ENCODE measurements around the gene C19orf67. TPM values are rescaled to one million over a fixed set of nuclear protein-coding genes. Genes with fewer than 3 reads are reported as not detected.

Gene C19orf67
- total and polyA plus RNA-seq, 2 of the 13 experiments (the other 11 are each of a cell fraction or from before 2014, with no cell fraction given), result 0.11 to 0.32 TPM

DNA sequence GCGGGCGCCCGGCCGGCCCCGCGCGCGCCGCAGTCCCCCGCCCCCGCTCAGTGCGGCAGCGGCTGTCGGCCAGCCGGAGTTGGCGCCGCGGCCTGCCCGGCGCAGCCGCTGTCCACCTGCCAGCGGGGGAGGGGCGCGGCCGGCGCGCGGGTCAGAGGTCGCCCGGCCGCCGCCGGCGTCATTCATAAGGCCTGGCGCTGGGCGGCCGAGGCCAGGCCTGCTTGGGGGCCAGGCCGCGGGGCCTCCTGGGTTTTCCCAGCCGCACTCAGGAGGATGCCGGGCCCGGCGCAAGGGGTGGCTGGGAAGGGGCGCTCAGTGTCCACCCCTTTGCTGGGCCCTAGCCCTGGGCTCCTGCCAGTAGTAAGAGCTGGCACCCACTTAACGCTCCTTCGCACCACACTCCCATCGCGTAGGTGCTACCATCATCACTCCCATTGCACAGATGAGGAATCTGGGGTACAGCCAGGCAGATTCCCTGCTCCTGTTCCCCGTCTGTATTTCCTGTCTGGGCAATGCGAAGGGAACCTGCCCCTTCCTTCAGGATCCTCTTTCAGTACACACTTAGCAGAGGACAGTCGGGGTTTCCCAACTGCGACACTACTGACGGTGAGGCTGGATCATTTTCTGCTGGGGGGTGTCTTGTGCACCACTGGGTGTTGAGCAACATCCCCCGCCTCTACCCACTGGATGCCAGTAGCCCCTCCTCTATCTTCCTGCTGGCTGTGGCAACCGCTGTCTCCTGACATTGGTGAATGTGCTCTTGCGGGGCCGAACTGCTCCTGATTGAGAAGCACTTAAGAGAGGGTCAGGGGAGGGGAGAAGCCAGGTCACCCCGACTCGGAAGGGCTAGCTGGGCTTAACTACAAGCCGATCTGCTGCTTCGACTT lies 32.8 kb upstream of the C19orf67 start (continued):
- TF ChIP-seq, protein P1, sequence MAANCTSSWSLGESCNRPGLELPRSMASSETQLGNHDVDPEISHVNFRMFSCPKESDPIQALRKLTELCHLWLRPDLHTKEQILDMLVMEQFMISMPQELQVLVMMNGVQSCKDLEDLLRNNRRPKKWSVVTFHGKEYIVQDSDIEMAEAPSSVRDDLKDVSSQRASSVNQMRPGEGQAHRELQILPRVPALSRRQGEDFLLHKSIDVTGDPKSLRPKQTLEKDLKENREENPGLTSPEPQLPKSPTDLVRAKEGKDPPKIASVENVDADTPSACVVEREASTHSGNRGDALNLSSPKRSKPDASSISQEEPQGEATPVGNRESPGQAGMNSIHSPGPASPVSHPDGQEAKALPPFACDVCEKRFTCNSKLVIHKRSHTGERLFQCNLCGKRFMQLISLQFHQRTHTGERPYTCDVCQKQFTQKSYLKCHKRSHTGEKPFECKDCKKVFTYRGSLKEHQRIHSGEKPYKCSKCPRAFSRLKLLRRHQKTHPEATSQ (CRISPR knock-in tag; IDR thresholded peaks at IDR 0.05; ENCODE audit: borderline replicate concordance), result no peak
- TF ChIP-seq ZNF317 (CRISPR knock-in tag; IDR thresholded peaks at IDR 0.05) (peak; percentile 89), SUZ12 (IDR thresholded peaks at IDR 0.05; ENCODE audit: low read depth, low read length) (no peak), RBFOX2 (IDR thresholded peaks at IDR 0.05; ENCODE audit: low read depth, low read length) (peak; percentile 78), ZC3H4 (CRISPR knock-in tag; IDR thresholded peaks at IDR 0.05; ENCODE audit: borderline replicate concordance) (peak; percentile 62), PCBP2 (optimal IDR thresholded peaks at IDR 0.05; ENCODE audit: low read depth, low read length, poor library complexity, severe bottlenecking) (no peak), SOX6 (IDR thresholded peaks at IDR 0.05) (no peak), SOX6 (CRISPR knock-in tag; IDR thresholded peaks at IDR 0.05) (peak; percentile 56; the same call in 1 of the 2 replicates), PPARG (CRISPR knock-in tag; conservative IDR thresholded peaks at IDR 0.05) (no peak), ZNF225 (CRISPR knock-in tag; IDR thresholded peaks at IDR 0.05) (peak; percentile 86; the same call in 1 of the 2 replicates), TGIF2 (CRISPR knock-in tag; IDR thresholded peaks at IDR 0.05) (peak; percentile 44; the same call in 1 of the 2 replicates), ZNF749 (CRISPR knock-in tag; IDR thresholded peaks at IDR 0.05; ENCODE audit: borderline replicate concordance) (no peak), IRX3 (CRISPR knock-in tag; IDR thresholded peaks at IDR 0.05; ENCODE audit: borderline replicate concordance, low read depth) (no peak)
- TF ChIP-seq, protein P2, sequence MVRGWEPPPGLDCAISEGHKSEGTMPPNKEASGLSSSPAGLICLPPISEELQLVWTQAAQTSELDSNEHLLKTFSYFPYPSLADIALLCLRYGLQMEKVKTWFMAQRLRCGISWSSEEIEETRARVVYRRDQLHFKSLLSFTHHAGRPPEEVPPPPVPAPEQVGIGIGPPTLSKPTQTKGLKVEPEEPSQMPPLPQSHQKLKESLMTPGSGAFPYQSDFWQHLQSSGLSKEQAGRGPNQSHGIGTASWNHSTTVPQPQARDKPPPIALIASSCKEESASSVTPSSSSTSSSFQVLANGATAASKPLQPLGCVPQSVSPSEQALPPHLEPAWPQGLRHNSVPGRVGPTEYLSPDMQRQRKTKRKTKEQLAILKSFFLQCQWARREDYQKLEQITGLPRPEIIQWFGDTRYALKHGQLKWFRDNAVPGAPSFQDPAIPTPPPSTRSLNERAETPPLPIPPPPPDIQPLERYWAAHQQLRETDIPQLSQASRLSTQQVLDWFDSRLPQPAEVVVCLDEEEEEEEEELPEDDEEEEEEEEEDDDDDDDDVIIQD (CRISPR knock-in tag; IDR thresholded peaks at IDR 0.05; ENCODE audit: low read depth), result peak; percentile 43; the same call in 1 of the 2 replicates
- TF ChIP-seq, protein P3, sequence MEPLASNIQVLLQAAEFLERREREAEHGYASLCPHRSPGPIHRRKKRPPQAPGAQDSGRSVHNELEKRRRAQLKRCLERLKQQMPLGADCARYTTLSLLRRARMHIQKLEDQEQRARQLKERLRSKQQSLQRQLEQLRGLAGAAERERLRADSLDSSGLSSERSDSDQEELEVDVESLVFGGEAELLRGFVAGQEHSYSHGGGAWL (CRISPR knock-in tag; IDR thresholded peaks at IDR 0.05), result peak; percentile 39; the same call in 1 of the 2 replicates
- TF ChIP-seq, protein P4, sequence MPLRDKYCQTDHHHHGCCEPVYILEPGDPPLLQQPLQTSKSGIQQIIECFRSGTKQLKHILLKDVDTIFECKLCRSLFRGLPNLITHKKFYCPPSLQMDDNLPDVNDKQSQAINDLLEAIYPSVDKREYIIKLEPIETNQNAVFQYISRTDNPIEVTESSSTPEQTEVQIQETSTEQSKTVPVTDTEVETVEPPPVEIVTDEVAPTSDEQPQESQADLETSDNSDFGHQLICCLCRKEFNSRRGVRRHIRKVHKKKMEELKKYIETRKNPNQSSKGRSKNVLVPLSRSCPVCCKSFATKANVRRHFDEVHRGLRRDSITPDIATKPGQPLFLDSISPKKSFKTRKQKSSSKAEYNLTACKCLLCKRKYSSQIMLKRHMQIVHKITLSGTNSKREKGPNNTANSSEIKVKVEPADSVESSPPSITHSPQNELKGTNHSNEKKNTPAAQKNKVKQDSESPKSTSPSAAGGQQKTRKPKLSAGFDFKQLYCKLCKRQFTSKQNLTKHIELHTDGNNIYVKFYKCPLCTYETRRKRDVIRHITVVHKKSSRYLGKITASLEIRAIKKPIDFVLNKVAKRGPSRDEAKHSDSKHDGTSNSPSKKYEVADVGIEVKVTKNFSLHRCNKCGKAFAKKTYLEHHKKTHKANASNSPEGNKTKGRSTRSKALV (CRISPR knock-in tag; IDR thresholded peaks at IDR 0.05), result no peak
- TF ChIP-seq, protein P5, sequence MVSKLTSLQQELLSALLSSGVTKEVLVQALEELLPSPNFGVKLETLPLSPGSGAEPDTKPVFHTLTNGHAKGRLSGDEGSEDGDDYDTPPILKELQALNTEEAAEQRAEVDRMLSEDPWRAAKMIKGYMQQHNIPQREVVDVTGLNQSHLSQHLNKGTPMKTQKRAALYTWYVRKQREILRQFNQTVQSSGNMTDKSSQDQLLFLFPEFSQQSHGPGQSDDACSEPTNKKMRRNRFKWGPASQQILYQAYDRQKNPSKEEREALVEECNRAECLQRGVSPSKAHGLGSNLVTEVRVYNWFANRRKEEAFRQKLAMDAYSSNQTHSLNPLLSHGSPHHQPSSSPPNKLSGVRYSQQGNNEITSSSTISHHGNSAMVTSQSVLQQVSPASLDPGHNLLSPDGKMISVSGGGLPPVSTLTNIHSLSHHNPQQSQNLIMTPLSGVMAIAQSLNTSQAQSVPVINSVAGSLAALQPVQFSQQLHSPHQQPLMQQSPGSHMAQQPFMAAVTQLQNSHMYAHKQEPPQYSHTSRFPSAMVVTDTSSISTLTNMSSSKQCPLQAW (CRISPR knock-in tag; IDR thresholded peaks at IDR 0.05), result peak; percentile 75
- TF ChIP-seq, protein P6, sequence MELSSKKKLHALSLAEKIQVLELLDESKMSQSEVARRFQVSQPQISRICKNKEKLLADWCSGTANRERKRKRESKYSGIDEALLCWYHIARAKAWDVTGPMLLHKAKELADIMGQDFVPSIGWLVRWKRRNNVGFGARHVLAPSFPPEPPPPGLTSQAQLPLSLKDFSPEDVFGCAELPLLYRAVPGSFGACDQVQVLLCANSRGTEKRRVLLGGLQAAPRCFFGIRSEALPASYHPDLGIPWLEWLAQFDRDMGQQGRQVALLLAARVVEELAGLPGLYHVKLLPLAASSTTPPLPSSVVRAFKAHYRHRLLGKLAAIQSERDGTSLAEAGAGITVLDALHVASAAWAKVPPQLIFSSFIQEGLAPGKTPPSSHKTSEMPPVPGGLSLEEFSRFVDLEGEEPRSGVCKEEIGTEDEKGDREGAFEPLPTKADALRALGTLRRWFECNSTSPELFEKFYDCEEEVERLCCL (CRISPR knock-in tag; IDR thresholded peaks at IDR 0.05; ENCODE audit: borderline replicate concordance), result no peak
